Measurements from ENCODE around the gene PTPN4. TPM values are rescaled to one million over a fixed set of nuclear protein-coding genes. Genes with fewer than 3 reads are reported as not detected.
A peak's percentile ranks its signal among the peaks of the same experiment; 100 is the strongest.

Gene PTPN4
- total RNA-seq, 1 experiment from 2014 or later, result 80.5 TPM

DNA sequence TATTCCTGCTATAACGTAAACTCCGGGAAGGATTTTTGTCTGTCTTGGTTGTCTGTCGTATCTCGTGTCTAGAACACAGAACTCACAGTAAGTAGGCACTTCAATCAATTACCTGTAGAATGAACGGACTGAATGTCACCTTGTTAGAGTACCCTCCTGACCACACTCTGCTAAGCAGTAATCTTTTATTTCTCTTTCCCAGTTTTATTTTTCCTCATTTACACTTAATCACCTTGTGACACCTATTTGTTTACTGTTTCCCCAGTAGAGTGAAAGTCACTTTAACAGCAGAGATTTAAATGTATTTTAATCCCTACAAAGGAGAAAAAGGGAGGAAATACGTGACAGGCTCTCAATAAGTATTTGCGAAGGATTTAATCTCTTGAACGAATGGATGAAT, 252.6 kb downstream of the PTPN4 start:
- H3K9me3 Mint-ChIP-seq, result no peaks in the 10 kb centered on the region
- peak overlapping the region; percentile 66 to 90 for H3K4me3 Mint-ChIP-seq
- DNase-seq, result no peak
- H3K23me2 ChIP-seq (ENCODE audit: insufficient read length, low read depth, low read length, poor library complexity, severe bottlenecking), result peaks cover 10% of the 10 kb centered on the region
- no peak overlapping the region for H3K14ac ChIP-seq (ENCODE audit: insufficient read depth, low read length)
- H3K79me1 ChIP-seq (ENCODE audit: insufficient read depth, low read depth, low read length, poor library complexity, severe bottlenecking), result peaks cover 2% of the 10 kb centered on the region
- no peaks in the 10 kb centered on the region for H3K9me3 ChIP-seq (ENCODE audit: control insufficient read depth, low read depth, low read length)
- H3K27me3 ChIP-seq (ENCODE audit: insufficient read depth, low read length), result no peaks in the 10 kb centered on the region
- peaks cover 18% of the 10 kb centered on the region for H3K27me3 Mint-ChIP-seq (ENCODE audit: low read depth)
- no peak overlapping the region for H4K5ac ChIP-seq (ENCODE audit: insufficient read length, low read depth, low read length)
- H3K4me1 ChIP-seq (ENCODE audit: insufficient read depth, low read length), result no peaks in the 10 kb centered on the region; the same call in 1 of the 2 replicates
- no peak overlapping the region for H4K8ac ChIP-seq (replicated peaks; ENCODE audit: insufficient read length, low read depth, low read length)
- H3K27ac Mint-ChIP-seq, result peak overlapping the region in 1 of 3 experiments; percentile 83; a peak in 2 of 7 replicates
- H3K4me2 ChIP-seq (ENCODE audit: insufficient read depth, insufficient read length, low read length), result peak overlapping the region; percentile 66
- no peak overlapping the region for H2BK20ac ChIP-seq (ENCODE audit: low read depth, low read length, poor library complexity, severe bottlenecking)
- H3K18ac ChIP-seq (ENCODE audit: insufficient read length, low read depth, low read length), result no peak overlapping the region
- no peak overlapping the region for H2AK5ac ChIP-seq (ENCODE audit: insufficient read length, low read length)
- H4K91ac ChIP-seq (ENCODE audit: insufficient read length, low read depth, low read length), result no peak overlapping the region
- H3K23ac ChIP-seq (ENCODE audit: insufficient read length, low read depth, low read length), result no peak overlapping the region
- no peak overlapping the region for H2BK120ac ChIP-seq (ENCODE audit: low read depth, low read length, poor library complexity, severe bottlenecking)
- H2AFZ ChIP-seq (ENCODE audit: low read length), result no peak overlapping the region
- no peak overlapping the region for H3K56ac ChIP-seq (ENCODE audit: insufficient read length, low read depth, low read length)
- TF ChIP-seq, protein P1, sequence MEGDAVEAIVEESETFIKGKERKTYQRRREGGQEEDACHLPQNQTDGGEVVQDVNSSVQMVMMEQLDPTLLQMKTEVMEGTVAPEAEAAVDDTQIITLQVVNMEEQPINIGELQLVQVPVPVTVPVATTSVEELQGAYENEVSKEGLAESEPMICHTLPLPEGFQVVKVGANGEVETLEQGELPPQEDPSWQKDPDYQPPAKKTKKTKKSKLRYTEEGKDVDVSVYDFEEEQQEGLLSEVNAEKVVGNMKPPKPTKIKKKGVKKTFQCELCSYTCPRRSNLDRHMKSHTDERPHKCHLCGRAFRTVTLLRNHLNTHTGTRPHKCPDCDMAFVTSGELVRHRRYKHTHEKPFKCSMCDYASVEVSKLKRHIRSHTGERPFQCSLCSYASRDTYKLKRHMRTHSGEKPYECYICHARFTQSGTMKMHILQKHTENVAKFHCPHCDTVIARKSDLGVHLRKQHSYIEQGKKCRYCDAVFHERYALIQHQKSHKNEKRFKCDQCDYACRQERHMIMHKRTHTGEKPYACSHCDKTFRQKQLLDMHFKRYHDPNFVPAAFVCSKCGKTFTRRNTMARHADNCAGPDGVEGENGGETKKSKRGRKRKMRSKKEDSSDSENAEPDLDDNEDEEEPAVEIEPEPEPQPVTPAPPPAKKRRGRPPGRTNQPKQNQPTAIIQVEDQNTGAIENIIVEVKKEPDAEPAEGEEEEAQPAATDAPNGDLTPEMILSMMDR (conservative IDR thresholded peaks at IDR 0.05), result no peak
- H3K27ac ChIP-seq (ENCODE audit: insufficient read length, low read depth, low read length), result no peak overlapping the region
- H2BK15ac ChIP-seq (ENCODE audit: low read depth, low read length), result no peak overlapping the region
- no peaks in the 10 kb centered on the region for H4K20me1 ChIP-seq (ENCODE audit: control insufficient read depth, insufficient read depth, insufficient read length)
- H3K4ac ChIP-seq (ENCODE audit: low read depth, low read length), result no peak overlapping the region
- H3K36me3 Mint-ChIP-seq (ENCODE audit: insufficient read depth in 1 of 3, low read depth in 3 of 3), result peaks cover 5 to 14% (median 11%) of the 10 kb centered on the region in 3 experiments; a peak in 5 of 7 replicates
- H3K9ac ChIP-seq (ENCODE audit: extremely low read depth, insufficient read length, low read length), result no peak overlapping the region
- no CpG with 5 or more reads among the region's 8 CpGs for WGBS (ENCODE audit: extremely low coverage, insufficient read length, low lambda C conversion rate)
- H2BK12ac ChIP-seq (ENCODE audit: insufficient read length, low read depth, low read length), result no peak overlapping the region
- peaks cover 4% of the 10 kb centered on the region; the same call in 1 of the 2 replicates for H3K79me2 ChIP-seq (ENCODE audit: insufficient read depth, low read length)
- H2BK5ac ChIP-seq (ENCODE audit: insufficient read length, low read length), result no peak overlapping the region
- H3T11ph ChIP-seq (ENCODE audit: low read length), result no peak overlapping the region
- peaks cover 31 to 34% of the 10 kb centered on the region in 2 experiments for H3K4me1 Mint-ChIP-seq
